Thyroid gland (tissue), 4 donors: ENCODE measurements around the gene DDR1. TPM values are rescaled to one million over a fixed set of nuclear protein-coding genes. Genes with fewer than 3 reads are reported as not detected.

Experiments used
- DNase-seq, 2 donors: peaks; one replicate each; pipeline ENCODE4 v3.0.0-alpha.2; 2019
- H3K27ac ChIP-seq, 3 donors: fragments of 200-600 bp; sonication (generic); 1 replicate in 2 of 3; 2 replicates in 1 of 3; pipeline ENCODE4 v1.5.1; 2016 to 2019; ENCODE audit warnings: mild to moderate bottlenecking in 1 of 3, moderate library complexity in 1 of 3
- H3K27me3 ChIP-seq: fragments of 200-600 bp; sonication (generic); one replicate; pipeline ENCODE4 v1.5.1; 2019
- H3K36me3 ChIP-seq, 2 donors: fragments of 200-600 bp; sonication (generic); one replicate each; pipeline ENCODE4 v1.5.1; 2016 to 2019
- H3K4me1 ChIP-seq, 2 donors: fragments of 200-600 bp; sonication (generic); one replicate each; pipeline ENCODE4 v1.5.1; 2017 to 2019
- H3K4me3 ChIP-seq, 3 donors: fragments of 200-600 bp; sonication (generic); replicated peaks in 1 of 3; 1 replicate in 2 of 3; 2 replicates in 1 of 3; pipeline ENCODE4 v1.5.1; 2016; ENCODE audit warnings: mild to moderate bottlenecking in 1 of 3
- H3K9me3 ChIP-seq: fragments of 200-600 bp; sonication (generic); one replicate; pipeline ENCODE4 v1.5.1; 2017
- CTCF ChIP-seq, 6 experiments: fragments of 200-600 bp in 3 of 6; fragments of 450-650 bp in 3 of 6; sonication (generic) in 3 of 6; IDR thresholded peaks; one replicate each; pipeline ENCODE4 v1.5.1; 2016 to 2019; ENCODE audit warnings: antibody characterized with exemption in 6 of 6, mild to moderate bottlenecking in 2 of 6, inconsistent platforms in 1 of 6, moderate library complexity in 1 of 6
- POLR2A ChIP-seq, 2 donors: fragments of 450-650 bp; IDR thresholded peaks; one replicate each; pipeline ENCODE4 v1.6.1; 2017; ENCODE audit warnings: antibody characterized with exemption in 2 of 2, mild to moderate bottlenecking in 2 of 2, moderate library complexity in 1 of 2
- WGBS, 2 donors: methylation state at CpG; one replicate each; pipeline ENCODE4 v1.1.5; 2017; 5-methylcytosine and 5-hydroxymethylcytosine counted together
- intact Hi-C: fragments of 100-400 bp; cut with DNase I; formaldehyde crosslinking; loops from one replicate; pipeline ENCODE4 v1.15.1; 2023
- total RNA-seq, 4 donors: library from RNA; depleted of rRNA; stranded (reverse); fragments of >200 nt; gene quantifications; one replicate each; pipeline ENCODE4 v1.2.3, GENCODE V29; 2016

The DDR1 gene
- total RNA-seq, 4 donors from 2014 or later: 93.4 to 207 (median 131) TPM

- intact Hi-C loops: loop anchor here (10.0 kb wide), 2 partner anchors 141 to 211 kb away; partner anchors contain the start of genes DHX16, FLOT1 and IER3
- H3K27ac ChIP-seq: peak overlapping the region; percentile 91 to 98 (median 96)
Measured at GRCh38 chr6:30885999-30886896, 1.9 kb downstream of the DDR1 start.

GRCh38 chr6:30886897-30887255 lies 2.6 kb downstream of the DDR1 start:
- H3K4me3 ChIP-seq: no peak overlapping the region

More at GRCh38 chr6:30885999-30886896, 1.9 kb downstream of the DDR1 start:
- Histone ChIP-seq H3K4me3 (peak overlapping the region in 1 of 3 donors; percentile 78), H3K4me1 (peaks cover 34 to 50% of the 10 kb centered on the region in 2 donors), H3K36me3 (peaks cover 11 to 21% of the 10 kb centered on the region in 2 donors), H3K9me3 (no peaks in the 10 kb centered on the region), H3K27me3 (no peaks in the 10 kb centered on the region)
- TF ChIP-seq CTCF (IDR thresholded peaks at IDR 0.05) (no peak), POLR2A (IDR thresholded peaks at IDR 0.05) (no peak)
- DNase-seq: peak; percentile 61 to 66
- WGBS, 2 donors: 23 to 31% methylated on average over 13 of the region's 18 CpGs

GRCh38 chr6:30887901-30888815 lies 3.8 kb downstream of the DDR1 start:
- WGBS, 2 donors: 73 to 78% methylated on average over 6 of the region's 6 CpGs
- intact Hi-C loops: loop anchor here (10.0 kb wide), 2 partner anchors 143 to 213 kb away; partner anchors contain the start of genes DHX16, FLOT1 and IER3

More at GRCh38 chr6:30886897-30887255, 2.6 kb downstream of the DDR1 start:
- Histone ChIP-seq H3K27me3 (no peaks in the 10 kb centered on the region), H3K27ac (peak overlapping the region; percentile 31 to 98 (median 91)), H3K9me3 (no peaks in the 10 kb centered on the region), H3K4me1 (peaks cover 31 to 44% of the 10 kb centered on the region in 2 donors), H3K36me3 (peaks cover 14 to 23% of the 10 kb centered on the region in 2 donors)
- intact Hi-C loops: loop anchor here (10.0 kb wide), 2 partner anchors 142 to 212 kb away; partner anchors contain the start of genes DHX16, FLOT1 and IER3
- TF ChIP-seq POLR2A (IDR thresholded peaks at IDR 0.05) (no peak), CTCF (IDR thresholded peaks at IDR 0.05) (no peak)
- no peak for DNase-seq

More at GRCh38 chr6:30887901-30888815, 3.8 kb downstream of the DDR1 start:
- Histone ChIP-seq H3K27me3 (no peaks in the 10 kb centered on the region), H3K4me1 (peaks cover 19 to 31% of the 10 kb centered on the region in 2 donors), H3K27ac (no peak overlapping the region), H3K36me3 (peaks cover 26 to 35% of the 10 kb centered on the region in 2 donors), H3K9me3 (no peaks in the 10 kb centered on the region), H3K4me3 (no peak overlapping the region)
- TF ChIP-seq POLR2A (IDR thresholded peaks at IDR 0.05): no peak
- no peak for TF ChIP-seq CTCF (IDR thresholded peaks at IDR 0.05)
- no peak for DNase-seq
